ENCODE data around the gene AFAP1.

AFAP1 gene

GRCh38 chr4:7782783-7783182 lies 156.9 kb downstream of the AFAP1 start:
- no peak for DNase-seq (ENCODE audit: low spot score)

- no peak for DNase-seq (ENCODE audit: low spot score)
These were observed 157.7 kb downstream of the AFAP1 start for GRCh38 chr4:7781993-7782392.

GRCh38 chr4:7781366-7781765 lies 158.3 kb downstream of the AFAP1 start:
- no peak for DNase-seq (ENCODE audit: low spot score)

- DNase-seq (ENCODE audit: low spot score): no peak
These were observed 158.8 kb downstream of the AFAP1 start for GRCh38 chr4:7780751-7781348.

- no peak for DNase-seq (ENCODE audit: low spot score)
These were observed 160.3 kb downstream of the AFAP1 start for GRCh38 chr4:7779432-7779768.

- DNase-seq (ENCODE audit: low spot score): no peak
These were observed 160.9 kb downstream of the AFAP1 start for GRCh38 chr4:7778510-7779431.

GRCh38 chr4:7777871-7778509 lies 161.7 kb downstream of the AFAP1 start:
- DNase-seq (ENCODE audit: low spot score): no peak

GRCh38 chr4:7777017-7777710 lies 162.5 kb downstream of the AFAP1 start:
- no peak for DNase-seq (ENCODE audit: low spot score)

- DNase-seq (ENCODE audit: low spot score): no peak
These were observed 164.3 kb downstream of the AFAP1 start for GRCh38 chr4:7775396-7775795.

- no peak for DNase-seq (ENCODE audit: low spot score)
These were observed 165.1 kb downstream of the AFAP1 start for GRCh38 chr4:7774301-7775294.

GRCh38 chr4:7773401-7774180 lies 166.1 kb downstream of the AFAP1 start:
- no peak for DNase-seq (ENCODE audit: low spot score)

GRCh38 chr4:7772711-7773385 lies 166.8 kb downstream of the AFAP1 start:
- DNase-seq (ENCODE audit: low spot score): no peak

- DNase-seq (ENCODE audit: low spot score): no peak
These were observed 167.8 kb downstream of the AFAP1 start for GRCh38 chr4:7771541-7772507.

GRCh38 chr4:7771056-7771455 lies 168.6 kb downstream of the AFAP1 start:
- DNase-seq (ENCODE audit: low spot score): no peak

GRCh38 chr4:7770224-7771050 lies 169.2 kb downstream of the AFAP1 start:
- DNase-seq (ENCODE audit: low spot score): peak; percentile 67

GRCh38 chr4:7769396-7770223 lies 170.1 kb downstream of the AFAP1 start:
- no peak for DNase-seq (ENCODE audit: low spot score)

GRCh38 chr4:7768736-7769135 lies 170.9 kb downstream of the AFAP1 start:
- DNase-seq (ENCODE audit: low spot score): no peak

Data from HuH-7 (cell line).